Measurements from ENCODE around the gene HSFX2.
"Not testable (repeated sequence)": the region's sequence is repeated elsewhere in the genome, so short reads cannot be mapped to it uniquely, and the experiment has no call there.

DNA sequence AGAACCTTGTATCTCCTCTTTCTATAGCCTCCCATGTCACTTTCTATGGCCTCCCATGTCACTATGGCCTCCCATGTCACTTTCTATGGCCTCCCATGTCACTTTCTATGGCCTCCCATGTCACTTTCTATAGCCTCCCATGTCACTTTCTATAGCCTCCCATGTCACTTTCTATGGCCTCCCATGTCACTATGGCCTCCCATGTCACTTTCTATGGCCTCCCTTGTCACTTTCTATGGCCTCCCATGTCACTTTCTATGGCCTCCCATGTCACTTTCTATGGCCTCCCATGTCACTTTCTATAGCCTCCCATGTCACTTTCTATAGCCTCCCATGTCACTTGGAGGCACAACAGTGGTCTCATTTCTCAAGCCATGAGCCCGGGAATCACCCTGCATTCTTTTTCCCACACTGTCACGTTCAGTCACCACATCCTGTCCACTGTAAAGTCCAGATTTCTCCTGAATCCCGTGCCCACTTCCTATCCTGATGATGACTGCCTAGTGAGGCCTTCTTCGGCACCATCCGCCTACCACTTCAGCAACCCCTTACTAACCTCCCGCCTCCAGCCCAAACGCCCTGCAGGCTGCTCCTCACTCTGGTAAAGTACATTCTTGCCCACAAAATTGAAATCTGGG, 10.3 kb upstream of the HSFX2 start:
- not testable (repeated sequence) for TF ChIP-seq POLR2AphosphoS5 (IDR thresholded peaks at IDR 0.05; ENCODE audit: borderline replicate concordance, low read depth, low read length); EZH2 (IDR thresholded peaks at IDR 0.05); FOXP2 (optimal IDR thresholded peaks at IDR 0.05; ENCODE audit: control extremely low read depth, extremely low read length, insufficient read depth)
